VCaP (cell line): Measurements from ENCODE around the gene UBE3B.

Source experiments
- H3K27ac ChIP-seq: fragments of 450-650 bp; 2 replicates; pipeline ENCODE4 v1.5.1; 2017
- TF ChIP-seq, protein P1 (sequence below): fragments of 450-650 bp; conservative IDR thresholded peaks from 2 replicates; pipeline ENCODE4 v1.5.1; 2017; ENCODE audit warnings: mild to moderate bottlenecking, moderate library complexity

UBE3B gene

DNA sequence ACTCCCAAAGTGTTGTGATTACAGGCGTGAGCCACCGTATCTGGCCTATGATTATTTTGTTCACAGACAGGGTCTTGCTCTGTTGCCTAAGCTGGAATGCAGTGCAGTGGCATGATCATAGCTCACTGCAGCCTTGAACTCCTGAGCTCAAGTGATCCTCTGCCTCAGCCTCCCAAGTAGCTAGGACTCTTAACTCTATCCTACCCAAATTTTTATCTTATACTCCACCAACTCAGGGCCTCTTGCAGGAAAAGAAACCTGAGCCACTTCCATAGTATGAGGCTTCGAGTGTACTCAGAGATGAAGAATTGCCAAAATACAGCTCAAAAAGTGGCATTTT lies 95.0 kb downstream of the UBE3B start:
- TF ChIP-seq, protein P1, sequence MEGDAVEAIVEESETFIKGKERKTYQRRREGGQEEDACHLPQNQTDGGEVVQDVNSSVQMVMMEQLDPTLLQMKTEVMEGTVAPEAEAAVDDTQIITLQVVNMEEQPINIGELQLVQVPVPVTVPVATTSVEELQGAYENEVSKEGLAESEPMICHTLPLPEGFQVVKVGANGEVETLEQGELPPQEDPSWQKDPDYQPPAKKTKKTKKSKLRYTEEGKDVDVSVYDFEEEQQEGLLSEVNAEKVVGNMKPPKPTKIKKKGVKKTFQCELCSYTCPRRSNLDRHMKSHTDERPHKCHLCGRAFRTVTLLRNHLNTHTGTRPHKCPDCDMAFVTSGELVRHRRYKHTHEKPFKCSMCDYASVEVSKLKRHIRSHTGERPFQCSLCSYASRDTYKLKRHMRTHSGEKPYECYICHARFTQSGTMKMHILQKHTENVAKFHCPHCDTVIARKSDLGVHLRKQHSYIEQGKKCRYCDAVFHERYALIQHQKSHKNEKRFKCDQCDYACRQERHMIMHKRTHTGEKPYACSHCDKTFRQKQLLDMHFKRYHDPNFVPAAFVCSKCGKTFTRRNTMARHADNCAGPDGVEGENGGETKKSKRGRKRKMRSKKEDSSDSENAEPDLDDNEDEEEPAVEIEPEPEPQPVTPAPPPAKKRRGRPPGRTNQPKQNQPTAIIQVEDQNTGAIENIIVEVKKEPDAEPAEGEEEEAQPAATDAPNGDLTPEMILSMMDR, result no peak
- H3K27ac ChIP-seq, result peak overlapping the region; percentile 85

DNA sequence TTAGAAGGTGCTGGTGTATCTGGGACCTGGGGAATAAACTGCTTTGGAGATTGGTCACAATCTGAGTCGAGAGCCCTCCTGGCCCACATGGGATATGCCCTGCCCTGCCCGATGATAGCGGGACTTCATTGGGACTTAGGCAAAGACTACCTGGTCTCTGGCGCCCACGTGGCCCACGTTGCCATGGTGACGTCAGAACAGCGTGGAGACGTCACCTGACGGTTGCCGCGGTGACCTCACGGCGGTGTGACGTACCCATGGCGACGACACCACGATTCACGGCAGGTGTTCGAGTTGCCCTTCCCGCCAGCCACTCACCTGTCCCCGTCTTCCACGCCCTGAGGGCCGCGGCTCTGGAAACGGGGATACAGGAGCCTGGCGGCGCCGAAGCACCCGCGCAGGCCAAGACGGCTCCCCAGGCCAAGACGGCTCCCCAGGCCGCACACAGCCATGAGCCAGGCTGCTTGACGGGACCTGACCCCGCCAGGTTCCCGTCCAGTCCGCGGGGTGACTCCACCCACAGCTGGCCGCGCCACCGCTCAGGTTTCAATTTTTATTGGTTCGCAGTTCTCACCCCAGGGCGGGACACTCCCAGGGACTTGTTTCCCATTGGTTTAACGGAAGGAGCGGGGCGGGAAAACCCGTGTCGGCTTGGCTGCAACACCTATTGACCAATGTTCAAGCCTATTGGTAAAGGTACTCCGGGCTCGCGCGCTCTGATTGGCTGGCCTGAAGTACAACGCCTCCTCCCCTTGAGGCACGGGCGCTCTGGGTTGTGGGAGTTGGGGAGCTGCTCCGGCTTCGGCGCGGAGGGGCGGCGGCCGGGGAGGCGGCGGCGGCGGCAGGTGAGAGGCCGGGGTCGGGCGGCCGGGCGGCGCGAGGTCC lies 95.8 kb downstream of the UBE3B start, which contains the start of the genes MMAB and MVK:
Gene MMAB, minus strand, starts transcription at position 476 of the 885 bp plus-strand sequence. Its CDS starts 24 bp downstream, at position 452.
Gene MVK, plus strand, starts transcription at position 766 of the 885 bp plus-strand sequence. CDS start 1,029 bp downstream, outside the sequence.
- H3K27ac ChIP-seq, result peak within 1 kb of the TSS; percentile 85
- TF ChIP-seq, protein P1, result no peak

- TF ChIP-seq, protein P1, result no peak
- H3K27ac ChIP-seq, result peak overlapping the region; percentile 85
These were observed 96.4 kb downstream of the UBE3B start for GRCh38 chr12:109573914-109574244.

DNA sequence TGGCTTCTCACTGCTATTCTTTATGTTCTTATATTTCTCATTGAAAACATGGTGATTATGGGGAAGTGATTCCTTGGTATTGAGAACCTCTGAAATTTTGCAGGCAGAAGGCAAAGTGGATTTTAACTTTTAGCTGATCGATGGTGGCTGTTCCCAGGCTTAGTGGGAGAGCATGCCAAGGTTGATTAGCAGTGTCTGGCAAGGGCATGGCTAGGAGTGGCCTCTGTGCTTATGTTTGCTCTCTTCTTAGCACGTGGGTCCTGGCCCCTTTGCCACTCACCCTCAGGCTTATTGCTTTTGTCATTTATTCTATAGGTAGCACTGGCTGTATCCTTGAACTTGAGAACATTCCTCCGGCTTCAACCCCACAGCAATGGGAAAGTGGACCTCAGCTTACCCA lies 98.2 kb downstream of the UBE3B start:
- 0 out of 2 replicates have a peak overlapping the region, but pooled peaks have one; percentile 5 for H3K27ac ChIP-seq
- TF ChIP-seq, protein P1, result no peak

DNA sequence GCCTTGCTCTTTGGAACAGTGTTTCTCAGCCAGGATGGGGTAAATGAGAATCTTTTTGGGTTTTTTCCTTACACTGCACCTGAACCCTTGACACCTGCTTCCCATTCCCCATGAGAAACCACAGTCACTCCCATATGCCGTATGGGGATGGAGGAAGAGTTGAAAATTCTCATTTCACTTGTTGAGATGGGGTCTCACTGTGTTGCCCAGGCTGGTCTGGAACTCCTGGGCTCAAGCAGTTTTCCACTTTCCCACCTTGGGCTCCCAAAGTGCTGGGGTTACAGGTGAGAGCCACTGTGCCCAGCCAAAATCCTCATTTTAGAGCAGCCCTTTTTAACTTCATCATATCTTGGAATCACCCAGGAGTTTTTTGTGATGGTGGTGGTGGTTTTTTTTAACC lies 99.9 kb downstream of the UBE3B start:
- no peak overlapping the region for H3K27ac ChIP-seq
- TF ChIP-seq, protein P1, result no peak

- TF ChIP-seq, protein P1, result no peak
- H3K27ac ChIP-seq, result no peak overlapping the region
These were observed 101.0 kb downstream of the UBE3B start for GRCh38 chr12:109578330-109578927.

GRCh38 chr12:109579639-109580038 lies 102.2 kb downstream of the UBE3B start:
- H3K27ac ChIP-seq, result no peak overlapping the region
- TF ChIP-seq, protein P1, result no peak
